ENCODE data around the gene AEBP2. TPM values are rescaled to one million over a fixed set of nuclear protein-coding genes. Genes with fewer than 3 reads are reported as not detected.
A peak's percentile ranks its signal among the peaks of the same experiment; 100 is the strongest.
"Not testable (repeated sequence)": the region's sequence is repeated elsewhere in the genome, so short reads cannot be mapped to it uniquely, and the experiment has no call there.

Gene AEBP2
- total RNA-seq, 1 donor from 2014 or later: 42.4 TPM

GRCh38 chr12:19421503-19422282 lies 17.6 kb upstream of the AEBP2 start:
- no peak for DNase-seq

DNA sequence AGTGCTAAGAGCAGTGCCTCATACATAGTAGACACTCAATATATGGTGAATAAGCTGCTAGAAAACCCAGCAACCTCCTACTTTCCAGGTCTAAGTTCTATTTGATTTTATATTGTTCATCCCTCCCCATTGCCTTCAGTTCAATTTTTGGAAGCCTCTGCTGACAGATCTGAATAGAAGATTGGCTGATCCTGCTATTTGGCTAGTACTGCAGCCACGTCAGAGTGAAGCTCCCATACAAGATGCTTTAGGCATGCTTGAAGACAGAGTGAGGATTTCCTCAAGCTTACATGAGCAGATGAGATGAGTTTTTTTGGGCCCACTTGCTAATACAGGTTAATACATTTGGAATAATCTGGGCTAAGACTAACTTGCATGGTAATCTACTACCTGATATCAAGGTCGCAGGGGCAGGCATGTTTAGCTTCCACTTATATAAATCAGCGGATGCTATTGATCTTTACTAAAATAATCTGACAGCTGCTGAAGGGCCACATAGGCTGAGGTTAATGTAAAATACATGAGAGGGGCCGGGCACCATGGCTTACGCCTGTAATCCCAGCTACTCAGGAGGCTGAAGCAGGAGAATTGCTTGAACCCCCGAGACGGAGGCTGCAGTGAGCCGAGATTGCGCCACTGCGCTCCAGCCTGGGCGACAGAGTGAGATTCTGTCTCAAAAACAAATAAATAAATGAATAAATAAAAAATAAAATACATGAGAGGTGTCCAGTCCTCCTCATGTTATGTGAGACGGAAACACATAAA lies 15.9 kb upstream of the AEBP2 start:
- no peak for DNase-seq

GRCh38 chr12:19428246-19428645 lies 11.0 kb upstream of the AEBP2 start:
- no peak for DNase-seq

GRCh38 chr12:19429491-19429890 lies 9.8 kb upstream of the AEBP2 start:
- DNase-seq: not testable (repeated sequence)

- DNase-seq: no peak
These were observed 8.3 kb upstream of the AEBP2 start for GRCh38 chr12:19430988-19431387.

GRCh38 chr12:19431407-19432308 lies 7.6 kb upstream of the AEBP2 start:
- DNase-seq: no peak

DNA sequence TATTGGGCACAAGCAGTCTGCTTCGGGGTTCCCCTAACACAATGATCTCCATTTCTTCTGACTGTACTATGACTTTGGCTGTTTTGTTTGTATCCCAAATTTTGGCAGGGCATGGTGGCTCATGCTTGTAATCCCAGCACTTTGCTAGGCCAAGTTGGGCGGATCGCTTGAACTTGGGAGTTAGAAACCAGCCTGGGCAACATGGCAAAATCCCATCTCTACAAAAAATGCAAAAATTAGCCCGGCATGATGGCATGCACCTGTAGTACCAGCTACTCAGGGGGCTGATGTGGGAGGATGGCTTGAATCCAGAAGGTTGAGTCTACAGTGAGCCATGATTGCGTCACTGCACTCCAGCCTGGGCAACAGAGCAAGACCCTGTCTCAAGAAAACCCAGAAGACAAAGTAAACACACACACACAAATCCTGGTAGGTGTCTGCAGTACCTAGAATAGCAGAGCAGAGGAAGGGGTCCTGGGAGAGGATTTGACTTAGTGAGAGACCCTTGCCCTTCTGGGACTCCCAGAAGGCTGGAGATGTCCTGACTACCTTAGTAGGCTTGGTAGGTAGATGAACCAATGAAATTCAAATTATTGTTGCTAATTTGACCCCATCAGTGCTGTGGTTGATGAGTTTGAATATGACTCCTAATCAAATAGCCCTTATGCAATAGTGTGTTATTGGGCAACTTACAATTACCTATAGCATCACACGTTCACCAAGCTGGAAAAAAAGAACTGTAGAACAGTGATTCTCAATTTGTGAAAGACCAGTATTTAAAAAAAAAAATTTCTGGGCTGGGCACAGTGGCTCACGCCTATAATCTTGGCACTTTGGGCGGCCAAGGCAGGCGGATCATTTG lies 6.8 kb upstream of the AEBP2 start:
- no peak for DNase-seq

- no peak for DNase-seq
These were observed 4.8 kb upstream of the AEBP2 start for GRCh38 chr12:19434538-19434937.

DNA sequence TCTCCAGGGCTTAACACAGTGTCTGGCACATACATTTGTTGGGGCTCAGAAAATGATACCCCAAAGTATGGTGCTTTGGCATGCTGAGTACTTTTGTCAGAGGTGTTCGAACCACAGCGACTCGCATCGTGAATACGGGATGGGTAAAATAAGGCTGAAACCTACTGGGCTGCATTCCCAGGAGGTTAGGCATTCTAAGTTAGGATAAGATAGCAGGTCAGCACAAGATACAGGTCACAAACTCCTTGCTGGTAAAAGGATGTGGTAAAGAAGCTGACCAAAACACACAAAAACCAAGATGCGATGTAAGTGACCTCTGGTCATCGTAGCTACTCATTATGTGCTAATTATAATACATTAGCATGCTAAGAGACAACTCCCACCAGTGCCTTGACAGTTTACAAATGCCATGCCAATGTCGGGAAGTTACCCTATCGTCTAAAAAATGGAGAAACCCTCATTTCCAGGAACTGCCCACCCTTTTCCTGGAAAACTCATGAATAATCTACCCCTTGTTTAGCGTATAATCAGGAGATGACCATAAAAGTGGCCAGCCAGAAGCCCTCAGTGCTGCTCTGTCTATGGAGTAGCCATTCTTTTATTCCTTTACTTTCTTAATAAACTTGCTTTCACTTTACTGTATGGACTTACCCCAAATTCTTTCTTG lies 3.3 kb upstream of the AEBP2 start:
- no peak for DNase-seq

GRCh38 chr12:19436931-19437330 lies 2.4 kb upstream of the AEBP2 start:
- DNase-seq: no peak

- DNase-seq: no peak
These were observed 1.3 kb upstream of the AEBP2 start for GRCh38 chr12:19437996-19438395.

- peak; percentile 46 for DNase-seq
These were observed 947 bp downstream of the AEBP2 start for GRCh38 chr12:19440019-19440858.

- DNase-seq: no peak
These were observed 1.6 kb downstream of the AEBP2 start for GRCh38 chr12:19440916-19441315.

GRCh38 chr12:19443585-19443984 lies 4.3 kb downstream of the AEBP2 start:
- no peak for DNase-seq

- DNase-seq: no peak
These were observed 4.8 kb downstream of the AEBP2 start for GRCh38 chr12:19444097-19444496.

DNA sequence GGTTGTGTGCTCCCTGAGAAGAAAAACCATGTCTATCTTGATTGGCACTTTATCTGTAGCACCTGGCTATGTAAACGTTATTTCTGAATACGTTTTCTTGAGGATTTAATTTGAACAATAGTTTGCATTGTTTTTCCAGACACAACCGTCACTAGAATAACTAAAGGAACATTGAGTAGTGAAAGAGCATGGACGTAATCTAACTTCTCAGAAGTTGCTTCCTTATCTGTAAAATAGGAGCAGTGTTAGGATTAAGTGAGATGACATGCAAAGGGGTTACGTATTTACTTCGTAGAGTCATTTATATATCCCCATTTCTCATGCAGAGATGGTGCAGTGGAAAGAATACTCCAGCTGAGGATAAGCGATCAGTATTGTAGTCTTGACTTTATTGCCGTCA lies 8.1 kb downstream of the AEBP2 start:
- no peak for DNase-seq

- no peak for DNase-seq
These were observed 10.5 kb downstream of the AEBP2 start for GRCh38 chr12:19449814-19450213.

- DNase-seq: no peak
These were observed 11.1 kb downstream of the AEBP2 start for GRCh38 chr12:19450362-19450761.

GRCh38 chr12:19451196-19451595 lies 11.9 kb downstream of the AEBP2 start:
- no peak for DNase-seq

DNA sequence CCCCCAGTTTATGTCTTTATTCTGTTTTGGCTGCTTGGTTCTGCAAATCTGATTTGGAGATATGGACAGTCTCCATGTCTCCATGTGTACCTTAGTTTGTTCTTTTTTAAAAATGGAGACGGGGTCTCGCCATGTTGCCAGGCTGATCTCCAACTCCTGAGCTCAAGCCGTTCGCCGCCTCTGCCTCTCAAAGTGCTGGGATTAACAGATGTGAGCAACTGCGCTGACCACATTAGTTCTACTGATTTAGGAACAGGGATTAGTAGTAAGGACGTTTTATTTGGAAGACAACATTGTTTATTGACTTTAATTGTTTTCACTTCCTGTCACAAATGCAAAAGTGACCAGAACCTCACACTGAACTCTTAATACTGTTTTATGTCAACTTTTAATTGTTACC lies 14.7 kb downstream of the AEBP2 start:
- no peak for DNase-seq
